ENCODE measurements around the gene DSN1. TPM values are rescaled to one million over a fixed set of nuclear protein-coding genes. Genes with fewer than 3 reads are reported as not detected.
A peak's percentile ranks its signal among the peaks of the same experiment; 100 is the strongest.

DSN1 gene
- total RNA-seq, 4 donors from 2014 or later, result 6.9 to 13.0 (median 9.7) TPM

GRCh38 chr20:36820073-36820472 lies 46.5 kb upstream of the DSN1 start:
- 50 to 57% methylated on average over 1 of the region's 1 CpG for WGBS, 2 donors
- no peak for DNase-seq
- Histone ChIP-seq H3K27me3 (no peaks in the 10 kb centered on the region), H3K4me1 (peaks cover 11 to 55% (median 19%) of the 10 kb centered on the region in 3 donors), H3K9me3 (no peaks in the 10 kb centered on the region), H3K36me3 (peaks cover 2 to 58% (median 10%) of the 10 kb centered on the region in 3 donors), H3K27ac (peak overlapping the region; percentile 10 to 79 (median 68)), H3K4me3 (no peak overlapping the region)
- TF ChIP-seq POLR2A (IDR thresholded peaks at IDR 0.05), result no peak
- TF ChIP-seq CTCF (IDR thresholded peaks at IDR 0.05), result no peak
- intact Hi-C loops (cut with DNase I), result no loop called here

- Histone ChIP-seq H3K36me3 (peaks cover 6 to 59% (median 13%) of the 10 kb centered on the region in 3 donors), H3K27me3 (no peaks in the 10 kb centered on the region), H3K27ac (peak overlapping the region; percentile 10 to 79 (median 68)), H3K4me1 (peaks cover 11 to 58% (median 19%) of the 10 kb centered on the region in 3 donors), H3K9me3 (no peaks in the 10 kb centered on the region), H3K4me3 (no peak overlapping the region)
- 16 to 38% methylated on average over 5 of the region's 5 CpGs for WGBS, 2 donors
- TF ChIP-seq POLR2A (IDR thresholded peaks at IDR 0.05) (no peak), CTCF (IDR thresholded peaks at IDR 0.05) (no peak)
- no peak for DNase-seq
- intact Hi-C loops (cut with DNase I), result no loop called here
These were observed 46.1 kb upstream of the DSN1 start for GRCh38 chr20:36819659-36820058.

GRCh38 chr20:36818861-36819260 lies 45.3 kb upstream of the DSN1 start:
- Histone ChIP-seq H3K36me3 (peaks cover 7 to 60% (median 13%) of the 10 kb centered on the region in 3 donors), H3K9me3 (no peaks in the 10 kb centered on the region), H3K4me3 (no peak overlapping the region), H3K27ac (peak overlapping the region in 2 of 4 donors; percentile 70 to 79), H3K4me1 (peaks cover 11 to 60% (median 19%) of the 10 kb centered on the region in 3 donors), H3K27me3 (no peaks in the 10 kb centered on the region)
- intact Hi-C loops (cut with DNase I), result no loop called here
- WGBS, 2 donors, result 61 to 64% methylated on average over 4 of the region's 4 CpGs
- TF ChIP-seq POLR2A (IDR thresholded peaks at IDR 0.05) (no peak), CTCF (IDR thresholded peaks at IDR 0.05) (no peak)
- no peak for DNase-seq

GRCh38 chr20:36818185-36818584 lies 44.6 kb upstream of the DSN1 start:
- H3K9me3 ChIP-seq, result no peaks in the 10 kb centered on the region
- H3K36me3 ChIP-seq, result peaks cover 7 to 56% (median 13%) of the 10 kb centered on the region in 3 donors
- H3K27me3 ChIP-seq, result no peaks in the 10 kb centered on the region
- H3K27ac ChIP-seq, result no peak overlapping the region
- no peak for TF ChIP-seq CTCF (IDR thresholded peaks at IDR 0.05)
- no peak for TF ChIP-seq POLR2A (IDR thresholded peaks at IDR 0.05)
- WGBS, 2 donors, result 89 to 100% methylated on average over 1 of the region's 1 CpG
- no peak overlapping the region for H3K4me3 ChIP-seq
- peaks cover 11 to 62% (median 19%) of the 10 kb centered on the region in 3 donors for H3K4me1 ChIP-seq
- intact Hi-C loops (cut with DNase I), result no loop called here
- no peak for DNase-seq

GRCh38 chr20:36817496-36817895 lies 43.9 kb upstream of the DSN1 start:
- WGBS, 2 donors, result 83% methylated on average over 3 of the region's 3 CpGs
- Histone ChIP-seq H3K4me1 (peaks cover 16 to 62% (median 24%) of the 10 kb centered on the region in 3 donors), H3K36me3 (peaks cover 7 to 57% (median 13%) of the 10 kb centered on the region in 3 donors), H3K27ac (no peak overlapping the region), H3K4me3 (no peak overlapping the region), H3K9me3 (no peaks in the 10 kb centered on the region), H3K27me3 (no peaks in the 10 kb centered on the region)
- intact Hi-C loops (cut with DNase I), result no loop called here
- TF ChIP-seq POLR2A (IDR thresholded peaks at IDR 0.05), result no peak
- TF ChIP-seq CTCF (IDR thresholded peaks at IDR 0.05), result no peak
- DNase-seq, result no peak
